Neural crest cell (in vitro differentiated cells): ENCODE measurements around the gene RNF126. TPM values are rescaled to one million over a fixed set of nuclear protein-coding genes. Genes with fewer than 3 reads are reported as not detected.
"Not testable (repeated sequence)": the region's sequence is repeated elsewhere in the genome, so short reads cannot be mapped to it uniquely, and the experiment has no call there.

Source experiments
- DNase-seq: peaks from one replicate; pipeline ENCODE4 v3.0.0; 2021; ENCODE audit warnings: low read depth, mixed read lengths, low spot score
- H3K27ac Mint-ChIP-seq: one replicate; pipeline ENCODE4 v1.8.0; 2021; ENCODE audit warnings: mild to moderate bottlenecking, mixed read lengths; ENCODE audit not compliant: unreplicated experiment
- H3K27me3 Mint-ChIP-seq: 2 replicates; pipeline ENCODE4 v1.8.0; 2021; ENCODE audit warnings: low read depth, mild to moderate bottlenecking, mixed read lengths
- H3K36me3 Mint-ChIP-seq: 2 replicates; pipeline ENCODE4 v1.8.0; 2021; ENCODE audit warnings: low read depth, mild to moderate bottlenecking, mixed read lengths
- H3K4me1 Mint-ChIP-seq: 2 replicates; pipeline ENCODE4 v1.8.0; 2021; ENCODE audit warnings: mixed read lengths
- H3K4me3 Mint-ChIP-seq: one replicate; pipeline ENCODE4 v1.8.0; 2021; ENCODE audit warnings: mild to moderate bottlenecking, mixed read lengths
- H3K9me3 Mint-ChIP-seq: 2 replicates; pipeline ENCODE4 v1.8.0; 2021; ENCODE audit warnings: mixed read lengths
- total RNA-seq: library from RNA; stranded (reverse); gene quantifications from 2 replicates; pipeline ENCODE4 v1.2.1, GENCODE V29; 2021
- TF ChIP-seq, protein P1 (sequence below): fragments of 200-600 bp; sonication (generic); conservative IDR thresholded peaks from 2 replicates; pipeline ENCODE4 v1.5.0; 2021; ENCODE audit warnings: antibody characterized with exemption, mild to moderate bottlenecking

RNF126 gene
- total RNA-seq, 1 donor from 2014 or later, result 55.9 TPM

DNA sequence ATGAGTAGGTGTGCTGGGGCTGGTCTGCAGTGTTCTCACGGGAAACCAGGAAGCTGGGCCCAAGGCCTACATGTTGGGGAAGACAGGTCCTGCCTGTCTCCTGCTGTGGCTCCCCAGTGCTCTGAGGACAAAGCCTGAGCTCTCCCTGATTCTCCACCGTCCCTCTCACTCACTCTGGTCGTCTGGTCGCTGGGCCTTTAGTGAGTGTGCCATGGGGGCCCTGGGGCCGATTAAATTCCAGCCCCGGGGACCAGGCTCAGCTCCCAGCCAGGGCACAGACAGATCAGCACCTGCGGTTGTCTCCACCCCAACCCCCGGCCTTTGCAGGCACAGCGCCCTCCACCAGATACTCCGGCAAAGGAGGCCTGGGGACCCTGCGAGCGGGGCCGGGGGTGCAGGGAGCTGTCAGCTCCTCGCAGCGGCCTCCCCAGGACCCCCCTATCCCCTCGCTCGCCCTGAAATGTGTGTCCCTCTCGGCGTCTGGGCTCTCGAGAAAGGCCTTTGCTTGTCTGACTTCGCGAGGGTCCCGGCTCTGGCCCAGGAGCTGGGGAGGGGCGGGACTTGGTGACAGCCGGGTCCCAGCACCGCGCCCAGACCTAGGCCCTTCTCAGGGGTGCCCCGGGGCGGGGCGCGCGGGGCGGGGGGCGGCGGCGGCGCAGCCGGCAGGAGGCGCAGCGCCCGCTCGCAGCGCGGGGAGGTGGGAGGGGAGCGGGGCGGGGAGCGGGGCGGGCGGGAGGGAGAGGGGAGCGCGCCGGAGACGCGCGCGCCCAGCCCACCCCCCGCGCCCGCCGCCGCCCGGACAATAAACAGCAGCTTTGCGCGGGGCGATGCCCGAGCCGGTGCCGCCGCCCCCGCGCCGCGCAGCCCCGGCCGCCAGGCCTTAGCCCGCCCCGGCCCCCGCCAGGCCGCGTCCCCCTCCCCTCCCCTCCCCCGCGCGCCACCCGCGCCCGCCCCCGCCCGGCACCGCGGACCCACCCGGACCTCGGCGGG is 45.4 kb upstream of the RNF126 start, which contains the start of gene PALM:
Gene PALM, plus strand, starts transcription at position 782 of the 990 bp plus-strand sequence. CDS start 212 bp downstream, outside the sequence.
- Mint-ChIP-seq H3K4me3 (peak within 1 kb of the TSS; percentile 73), H3K36me3 (no peaks in the 10 kb centered on the region), H3K9me3 (no peaks in the 10 kb centered on the region), H3K27me3 (peaks cover 5% of the 10 kb centered on the region), H3K27ac (no peak within 1 kb of the TSS), H3K4me1 (peaks cover 10% of the 10 kb centered on the region)
- TF ChIP-seq, protein P1, sequence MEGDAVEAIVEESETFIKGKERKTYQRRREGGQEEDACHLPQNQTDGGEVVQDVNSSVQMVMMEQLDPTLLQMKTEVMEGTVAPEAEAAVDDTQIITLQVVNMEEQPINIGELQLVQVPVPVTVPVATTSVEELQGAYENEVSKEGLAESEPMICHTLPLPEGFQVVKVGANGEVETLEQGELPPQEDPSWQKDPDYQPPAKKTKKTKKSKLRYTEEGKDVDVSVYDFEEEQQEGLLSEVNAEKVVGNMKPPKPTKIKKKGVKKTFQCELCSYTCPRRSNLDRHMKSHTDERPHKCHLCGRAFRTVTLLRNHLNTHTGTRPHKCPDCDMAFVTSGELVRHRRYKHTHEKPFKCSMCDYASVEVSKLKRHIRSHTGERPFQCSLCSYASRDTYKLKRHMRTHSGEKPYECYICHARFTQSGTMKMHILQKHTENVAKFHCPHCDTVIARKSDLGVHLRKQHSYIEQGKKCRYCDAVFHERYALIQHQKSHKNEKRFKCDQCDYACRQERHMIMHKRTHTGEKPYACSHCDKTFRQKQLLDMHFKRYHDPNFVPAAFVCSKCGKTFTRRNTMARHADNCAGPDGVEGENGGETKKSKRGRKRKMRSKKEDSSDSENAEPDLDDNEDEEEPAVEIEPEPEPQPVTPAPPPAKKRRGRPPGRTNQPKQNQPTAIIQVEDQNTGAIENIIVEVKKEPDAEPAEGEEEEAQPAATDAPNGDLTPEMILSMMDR, result peak; percentile 37
- peak; percentile 47 for DNase-seq

DNA sequence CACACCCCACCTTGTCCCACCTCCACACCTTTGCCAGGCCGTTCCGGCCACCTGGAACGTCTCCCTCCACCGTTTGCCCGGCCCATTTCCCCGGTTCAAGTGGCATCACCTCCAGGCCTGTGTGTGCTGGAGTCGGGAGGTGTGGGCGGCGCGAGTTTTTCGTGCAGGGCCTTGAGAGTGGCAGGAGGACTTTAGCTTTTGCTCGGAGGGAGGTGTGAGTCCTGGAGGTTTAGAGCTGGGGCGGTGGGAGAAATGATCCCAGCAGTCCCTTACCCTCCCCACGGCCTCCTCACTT is 41.4 kb upstream of the RNF126 start:
- H3K9me3 Mint-ChIP-seq, result no peaks in the 10 kb centered on the region
- H3K4me1 Mint-ChIP-seq, result no peaks in the 10 kb centered on the region
- TF ChIP-seq, protein P1, result no peak
- DNase-seq, result no peak
- no peak overlapping the region for H3K27ac Mint-ChIP-seq
- no peaks in the 10 kb centered on the region for H3K36me3 Mint-ChIP-seq
- peaks cover 13% of the 10 kb centered on the region for H3K27me3 Mint-ChIP-seq
- no peak overlapping the region for H3K4me3 Mint-ChIP-seq

DNA sequence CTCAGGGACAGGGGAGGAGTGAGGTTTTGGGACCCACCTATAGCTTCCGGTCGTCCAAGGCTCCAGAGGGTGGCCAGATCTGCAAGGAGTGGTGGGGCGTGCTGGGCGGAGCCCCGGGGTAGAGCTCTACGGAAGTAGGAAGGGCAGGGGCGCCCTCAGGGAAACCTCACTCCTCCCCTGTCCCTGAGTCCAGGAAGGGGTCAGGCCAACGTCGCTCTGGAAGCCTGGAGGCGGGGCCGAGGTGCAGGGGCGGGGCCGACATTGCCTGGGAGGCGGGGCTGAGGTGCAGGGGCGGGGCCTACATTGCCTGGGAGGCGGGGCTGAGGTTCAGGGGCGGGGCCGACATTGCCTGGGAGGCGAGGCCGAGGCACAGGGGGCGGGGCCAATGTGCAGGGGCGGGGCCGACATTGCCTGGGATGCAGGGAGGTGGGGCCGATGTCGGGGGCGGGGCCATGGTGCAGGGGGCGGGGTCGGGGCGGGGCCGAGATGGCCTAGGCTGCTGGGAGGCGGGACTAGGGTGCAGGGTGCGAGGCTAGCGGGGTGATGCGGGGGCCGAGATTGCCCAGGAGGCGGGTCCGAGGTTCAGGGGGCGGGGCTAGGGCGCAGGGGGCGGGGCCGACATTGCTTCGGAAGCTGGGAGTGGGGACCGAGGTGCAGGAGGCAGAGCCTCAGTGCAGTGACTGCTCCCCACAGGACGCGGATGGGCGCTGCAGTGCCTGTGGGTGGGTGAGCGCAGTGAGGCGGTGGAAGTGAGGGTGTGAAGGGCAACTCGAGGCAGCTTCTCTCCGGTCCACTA is 40.8 kb upstream of the RNF126 start:
- no peak overlapping the region for H3K4me3 Mint-ChIP-seq
- peaks cover 13% of the 10 kb centered on the region for H3K27me3 Mint-ChIP-seq
- no peak overlapping the region for H3K27ac Mint-ChIP-seq
- TF ChIP-seq, protein P1, result no peak
- DNase-seq, result peak; percentile 72
- no peaks in the 10 kb centered on the region for H3K36me3 Mint-ChIP-seq
- no peaks in the 10 kb centered on the region for H3K9me3 Mint-ChIP-seq
- H3K4me1 Mint-ChIP-seq, result no peaks in the 10 kb centered on the region

DNA sequence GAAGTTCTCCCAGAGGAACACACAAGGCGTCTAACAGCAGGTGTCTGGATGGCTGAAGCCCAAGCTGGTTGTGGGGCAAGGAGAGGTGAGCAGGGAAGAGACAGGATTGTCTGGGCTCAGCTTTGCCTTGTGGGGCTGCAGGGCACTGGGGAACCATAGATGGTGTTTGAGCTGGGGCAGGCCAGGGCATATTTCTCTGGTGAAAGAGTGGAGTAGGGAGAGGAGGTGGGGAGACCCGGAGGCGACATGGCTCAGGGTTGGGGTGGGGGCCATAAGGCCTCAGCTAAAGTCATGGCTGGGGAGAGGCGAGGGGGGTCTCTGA is 40.3 kb upstream of the RNF126 start:
- no peaks in the 10 kb centered on the region for H3K9me3 Mint-ChIP-seq
- peaks cover 13% of the 10 kb centered on the region for H3K27me3 Mint-ChIP-seq
- H3K27ac Mint-ChIP-seq, result no peak overlapping the region
- DNase-seq, result no peak
- H3K36me3 Mint-ChIP-seq, result no peaks in the 10 kb centered on the region
- no peaks in the 10 kb centered on the region for H3K4me1 Mint-ChIP-seq
- peak overlapping the region; percentile 65 for H3K4me3 Mint-ChIP-seq
- TF ChIP-seq, protein P1, result no peak

DNA sequence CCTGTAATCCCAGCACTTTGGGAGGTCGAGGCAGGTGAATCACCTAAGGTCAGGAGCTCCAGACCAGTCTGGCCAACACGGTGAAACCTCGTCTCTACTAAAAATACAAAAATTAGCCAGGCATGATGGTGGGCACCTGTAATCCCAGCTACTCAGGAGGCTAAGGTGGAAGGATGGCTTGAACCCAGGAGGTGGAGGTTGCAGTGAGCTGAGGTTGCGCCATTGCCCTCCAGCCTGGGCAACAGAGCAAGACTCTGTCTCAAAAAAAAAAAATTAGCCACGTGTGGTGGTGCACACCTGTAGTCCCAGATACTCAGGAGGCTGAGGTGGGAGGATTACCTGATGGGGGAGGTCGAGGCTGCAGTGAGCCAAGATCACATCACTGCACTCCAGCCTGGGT is 39.8 kb upstream of the RNF126 start:
- H3K9me3 Mint-ChIP-seq, H3K27ac Mint-ChIP-seq, H3K4me1 Mint-ChIP-seq, H3K36me3 Mint-ChIP-seq, DNase-seq: not testable (repeated sequence)
- Mint-ChIP-seq H3K4me3 (peak overlapping the region; percentile 65), H3K27me3 (peaks cover 13% of the 10 kb centered on the region)
